Nephron progenitor cell (in vitro differentiated cells): Measurements from ENCODE around the gene DNAAF8.

Experiments used
- DNase-seq: peaks from one replicate; pipeline ENCODE4 v3.0.0; 2021
- H3K27ac Mint-ChIP-seq: 2 replicates; pipeline ENCODE4 v1.8.0; 2021; ENCODE audit warnings: mild to moderate bottlenecking, moderate library complexity, mixed read lengths
- H3K27me3 Mint-ChIP-seq: 2 replicates; pipeline ENCODE4 v1.8.0; 2021; ENCODE audit warnings: mild to moderate bottlenecking, low read depth, mixed read lengths; ENCODE audit not compliant: poor library complexity
- H3K36me3 Mint-ChIP-seq: 2 replicates; pipeline ENCODE4 v1.8.0; 2021; ENCODE audit warnings: low read depth, mixed read lengths
- H3K4me1 Mint-ChIP-seq: 2 replicates; pipeline ENCODE4 v1.8.0; 2021; ENCODE audit warnings: mixed read lengths
- H3K4me3 Mint-ChIP-seq: 2 replicates; pipeline ENCODE4 v1.8.0; 2021; ENCODE audit warnings: mild to moderate bottlenecking, moderate library complexity, mixed read lengths
- H3K9me3 Mint-ChIP-seq: 2 replicates; pipeline ENCODE4 v1.8.0; 2021; ENCODE audit warnings: mild to moderate bottlenecking, moderate library complexity, mixed read lengths
- CTCF ChIP-seq: fragments of 200-600 bp; sonication (generic); IDR thresholded peaks from 2 replicates; pipeline ENCODE4 v1.5.0; 2021; ENCODE audit warnings: antibody characterized with exemption

The DNAAF8 gene

DNA sequence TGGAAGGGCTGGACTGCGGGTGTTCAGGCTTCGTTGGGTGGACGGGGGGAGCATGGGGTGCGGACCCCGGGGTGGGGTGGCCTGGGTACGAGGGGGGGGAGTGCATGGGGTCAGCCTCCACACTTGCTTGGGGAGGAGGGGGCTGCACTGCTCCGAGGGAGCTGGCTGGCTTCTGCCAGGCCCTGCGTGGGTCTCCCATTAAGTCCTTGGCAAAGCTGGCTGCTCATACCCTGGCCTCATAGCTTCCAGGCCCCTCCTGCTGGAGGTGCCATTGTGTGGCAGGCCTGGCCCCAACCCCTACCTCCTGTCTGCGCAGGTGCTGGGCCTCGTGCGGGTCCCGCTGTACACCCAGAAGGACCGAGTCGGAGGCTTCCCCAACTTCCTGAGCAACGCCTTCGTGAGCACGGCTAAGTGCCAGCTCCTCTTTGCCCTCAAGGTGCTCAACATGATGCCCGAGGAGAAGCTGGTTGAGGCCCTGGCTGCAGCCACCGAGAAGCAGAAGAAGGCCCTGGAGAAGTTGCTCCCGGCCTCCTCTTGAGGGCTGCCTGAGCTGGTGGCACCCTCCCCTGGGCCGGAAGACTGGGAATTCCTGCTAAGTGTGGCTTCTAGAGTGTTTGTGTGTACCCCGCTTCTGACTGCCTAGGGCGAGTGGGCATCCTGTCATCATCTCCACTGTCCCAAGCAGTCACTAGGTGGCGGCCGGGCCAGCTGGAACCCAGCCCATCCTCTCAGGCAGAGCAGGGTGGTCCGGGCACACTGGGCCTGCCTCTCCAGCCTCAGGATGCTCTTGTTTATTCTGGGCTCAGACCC, 39.5 kb upstream of the DNAAF8 start:
- no peaks in the 10 kb centered on the region for H3K9me3 Mint-ChIP-seq
- no peaks in the 10 kb centered on the region for H3K27me3 Mint-ChIP-seq
- peak overlapping the region; percentile 97 for H3K27ac Mint-ChIP-seq

GRCh38 chr16:4695473-4696171, 38.7 kb upstream of the DNAAF8 start:
- Mint-ChIP-seq H3K4me3 (peak overlapping the region; percentile 86), H3K27ac (peak overlapping the region; percentile 97), H3K4me1 (peaks cover 52% of the 10 kb centered on the region), H3K36me3 (peaks cover 13% of the 10 kb centered on the region), H3K27me3 (no peaks in the 10 kb centered on the region), H3K9me3 (no peaks in the 10 kb centered on the region)
- TF ChIP-seq CTCF: no peak
- DNase-seq: no peak

More for the DNA sequence above, 39.5 kb upstream of the DNAAF8 start:
- H3K36me3 Mint-ChIP-seq: peaks cover 12% of the 10 kb centered on the region
- no peak for DNase-seq
- H3K4me3 Mint-ChIP-seq: peak overlapping the region; percentile 86
- TF ChIP-seq CTCF: no peak
- peaks cover 51% of the 10 kb centered on the region for H3K4me1 Mint-ChIP-seq

- Mint-ChIP-seq H3K27me3 (no peaks in the 10 kb centered on the region), H3K9me3 (no peaks in the 10 kb centered on the region), H3K4me3 (peak overlapping the region; percentile 34), H3K36me3 (peaks cover 13% of the 10 kb centered on the region), H3K4me1 (peaks cover 48% of the 10 kb centered on the region), H3K27ac (peak overlapping the region; percentile 69)
- no peak for TF ChIP-seq CTCF
- DNase-seq: no peak
These were observed 38.0 kb upstream of the DNAAF8 start for GRCh38 chr16:4696172-4696904.

DNA sequence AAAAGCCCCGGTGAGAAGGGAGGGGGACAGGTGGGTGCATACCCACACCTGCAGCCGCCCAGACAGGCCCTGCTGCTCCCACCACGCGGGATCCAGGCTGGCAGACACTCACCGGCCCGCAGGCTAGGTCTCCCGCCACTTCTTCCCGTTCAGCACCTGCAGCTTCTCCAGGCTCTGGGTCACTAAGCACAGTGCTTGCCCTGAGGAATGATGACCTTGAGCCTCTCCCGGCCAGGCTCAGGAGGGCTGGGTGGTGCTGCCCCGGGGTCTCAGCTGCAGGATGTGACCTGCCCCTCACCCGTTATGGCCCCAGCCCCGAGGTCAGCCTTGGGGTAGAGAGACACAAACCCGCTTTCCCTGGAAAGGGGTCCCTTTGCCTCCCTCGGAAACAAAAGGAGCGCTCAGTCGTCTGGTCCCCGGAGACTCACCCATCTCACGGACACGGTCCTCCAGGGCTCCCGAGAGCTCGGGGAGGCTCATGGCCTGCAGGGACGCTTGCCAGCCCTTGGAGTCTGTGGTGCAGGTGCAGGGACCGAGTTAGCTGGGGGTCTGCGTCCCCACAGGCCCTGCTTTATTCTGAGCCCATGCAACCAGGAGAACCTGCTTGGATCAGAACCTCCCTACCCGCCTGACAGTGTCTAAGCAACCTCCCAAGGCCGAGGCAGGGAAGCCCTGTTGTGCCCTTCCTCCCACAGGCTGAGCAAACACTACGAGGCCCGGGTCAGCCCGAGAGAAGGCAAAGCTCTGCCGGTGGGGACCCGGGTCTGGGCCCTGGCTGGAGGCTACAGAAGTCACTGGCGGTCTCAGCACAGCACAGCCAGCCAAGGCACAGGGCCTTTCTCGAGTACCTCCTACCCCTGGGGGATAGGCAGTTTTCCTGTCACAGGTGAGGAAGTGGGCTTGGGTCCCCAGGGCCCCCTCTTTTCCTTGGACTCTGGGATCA, 37.2 kb upstream of the DNAAF8 start:
- Mint-ChIP-seq H3K36me3 (peaks cover 14% of the 10 kb centered on the region), H3K4me1 (peaks cover 49% of the 10 kb centered on the region), H3K27ac (peak overlapping the region; percentile 29), H3K4me3 (peak overlapping the region; percentile 34), H3K9me3 (no peaks in the 10 kb centered on the region), H3K27me3 (no peaks in the 10 kb centered on the region)
- no peak for TF ChIP-seq CTCF
- no peak for DNase-seq

DNA sequence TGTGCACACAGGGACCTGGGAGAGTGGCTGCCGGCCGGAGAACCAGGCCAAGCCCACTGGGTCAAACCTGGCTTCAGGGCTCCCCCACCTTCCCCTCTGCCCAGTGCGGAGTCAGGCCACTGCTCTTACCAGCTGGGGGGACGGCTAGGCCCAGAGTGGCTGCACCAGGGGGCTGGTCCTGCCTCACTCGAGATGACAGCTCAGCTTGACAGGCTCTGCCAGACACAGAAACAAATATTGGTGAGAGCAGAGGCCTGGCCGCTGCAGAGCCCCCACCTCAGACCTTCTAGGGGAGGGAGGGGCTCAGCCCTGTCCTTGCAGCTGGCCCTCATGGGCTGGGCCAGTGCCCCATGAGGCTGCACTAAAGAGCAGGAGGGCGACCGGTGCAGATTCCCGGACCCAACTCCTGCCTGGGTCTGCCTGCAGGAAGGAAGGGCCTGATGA, 36.5 kb upstream of the DNAAF8 start:
- no peak for TF ChIP-seq CTCF
- Mint-ChIP-seq H3K36me3 (peaks cover 18% of the 10 kb centered on the region), H3K27ac (no peak overlapping the region), H3K4me1 (peaks cover 50% of the 10 kb centered on the region), H3K9me3 (no peaks in the 10 kb centered on the region), H3K4me3 (no peak overlapping the region), H3K27me3 (no peaks in the 10 kb centered on the region)
- no peak for DNase-seq
